K562 (cell line): Measurements from ENCODE around the gene LDHAL6A.

Experiments used
- BRD9 ChIP-seq: fragments of 450-650 bp; IDR thresholded peaks from 2 replicates; pipeline ENCODE4 v1.6.1; 2018; ENCODE audit warnings: low read depth; ENCODE audit not compliant: partially characterized antibody
- CTCF ChIP-seq, 3 experiments: IDR thresholded peaks in 2 of 3; conservative IDR thresholded peaks in 1 of 3; 2 replicates each; pipeline ENCODE4 v1.5.1; 2011 to 2012; ENCODE audit warnings: low read length in 3 of 3, mild to moderate bottlenecking in 3 of 3, control low read depth in 2 of 3, improper control_type of control experiment in 1 of 3, inconsistent platforms in 1 of 3, low read depth in 1 of 3, mixed read lengths in 1 of 3, moderate library complexity in 1 of 3; ENCODE audit not compliant: insufficient read depth in 2 of 3
- EP300 ChIP-seq: IDR thresholded peaks from 2 replicates; pipeline ENCODE4 v1.6.1; 2012; ENCODE audit warnings: low read length, improper control_type of control experiment
- HSF4 ChIP-seq: fragments of 250-450 bp; sonication (Bioruptor Pico); IDR thresholded peaks from 2 replicates; pipeline ENCODE4 v2.1.2; 2022; ENCODE audit warnings: mild to moderate bottlenecking, moderate library complexity, borderline replicate concordance
- POLR2A ChIP-seq: fragments of 450-650 bp; conservative IDR thresholded peaks from 2 replicates; pipeline ENCODE4 v1.6.1; 2016
- RCOR1 ChIP-seq, 2 experiments: IDR thresholded peaks; 2 replicates each; pipeline ENCODE4 v1.6.1; 2012; ENCODE audit warnings: low read depth in 2 of 2, low read length in 2 of 2, borderline replicate concordance in 1 of 2, improper control_type of control experiment in 1 of 2
- SETDB1 ChIP-seq: IDR thresholded peaks from one replicate; pipeline ENCODE4 v1.6.1; 2012; ENCODE audit warnings: low read length, control low read depth, inconsistent platforms
- ZNF436 ChIP-seq: fragments of 250-450, 450-650 bp; sonication (Bioruptor Pico); formaldehyde crosslinking; IDR thresholded peaks from 2 replicates; pipeline ENCODE4 v1.7.0; 2020; ENCODE audit warnings: mild to moderate bottlenecking

- TF ChIP-seq SETDB1 (no peak), POLR2A (no peak), BRD9 (no peak), EP300 (no peak), HSF4 (CRISPR knock-in tag) (no peak), ZNF436 (CRISPR knock-in tag) (no peak), CTCF (IDR thresholded peaks at IDR 0.05 in 2 of 3, conservative IDR thresholded peaks at IDR 0.05 in 1 of 3; ENCODE audit: insufficient read depth in 2 of 3, low read depth in 1 of 3, low read length in 3 of 3) (no peak), RCOR1 (IDR thresholded peaks at IDR 0.05; ENCODE audit: borderline replicate concordance in 1 of 2, low read depth in 2 of 2, low read length in 2 of 2) (no peak)
Observed at GRCh38 chr11:18502352-18502751, 46.7 kb downstream of the LDHAL6A start.
